ENCODE data around the gene FPGS. TPM values are rescaled to one million over a fixed set of nuclear protein-coding genes. Genes with fewer than 3 reads are reported as not detected.

The FPGS gene
- total RNA-seq, 2 experiments from 2014 or later = 79.8 to 80.4 TPM

GRCh38 chr9:127856094-127856728, 53.5 kb downstream of the FPGS start:
- peaks cover 26% of the 10 kb centered on the region for H3K4me1 Mint-ChIP-seq (ENCODE audit: low read depth)
- ChIA-PET CTCF (interaction anchor here (1.4 to 9.2 kb wide), 4 partner anchors 11 to 121 kb away, joined by 3 to 107 read pairs (median 6); partner anchors contain the start of gene TOR2A), POLR2A (interaction anchor here (0.9 to 2.8 kb wide), 5 partner anchors 9 to 298 kb away, joined by 3 to 8 read pairs (median 3); no protein-coding TSS in a partner anchor)
- H3K9me3 Mint-ChIP-seq = no peaks in the 10 kb centered on the region
- intact Hi-C loops (cut with micrococcal nuclease) = no loop called here
- no peak overlapping the region for H3K27ac Mint-ChIP-seq
- no peak for TF ChIP-seq CTCF (IDR thresholded peaks at IDR 0.05)
- H3K27me3 Mint-ChIP-seq = no peaks in the 10 kb centered on the region
- peaks cover 4% of the 10 kb centered on the region for H3K36me3 Mint-ChIP-seq (ENCODE audit: low read depth)
- H3K4me3 Mint-ChIP-seq = no peak overlapping the region
- ATAC-seq = no peak
- no peak for DNase-seq

DNA sequence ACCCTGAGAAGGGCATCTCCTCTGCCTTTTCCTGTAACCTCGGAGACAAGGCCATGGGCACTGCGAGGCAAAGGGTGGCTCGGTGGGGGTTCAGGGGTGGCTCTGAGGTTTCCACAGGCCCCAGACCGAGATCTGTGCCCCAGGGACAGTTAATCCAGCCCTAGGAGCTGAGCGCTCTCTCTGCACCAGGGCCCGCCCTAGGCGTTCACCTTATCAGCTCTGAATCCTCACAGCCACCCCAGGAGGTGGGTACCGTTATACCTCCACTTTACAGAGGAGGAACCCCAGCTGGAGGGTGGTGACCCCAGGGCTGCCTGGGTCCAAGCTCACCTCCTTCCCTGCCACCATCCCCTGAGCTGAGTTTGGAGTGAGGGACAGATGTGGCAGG, 54.0 kb downstream of the FPGS start:
- TF ChIP-seq CTCF (IDR thresholded peaks at IDR 0.05) = no peak
- ATAC-seq (no peak), DNase-seq (no peak)
- Mint-ChIP-seq H3K27me3 (no peaks in the 10 kb centered on the region), H3K4me1 (ENCODE audit: low read depth) (peaks cover 30% of the 10 kb centered on the region), H3K4me3 (no peak overlapping the region), H3K9me3 (no peaks in the 10 kb centered on the region), H3K36me3 (ENCODE audit: low read depth) (peaks cover 4% of the 10 kb centered on the region), H3K27ac (no peak overlapping the region)
- intact Hi-C loops (cut with micrococcal nuclease) = no loop called here
- ChIA-PET CTCF (interaction anchor here (2.7 to 9.2 kb wide), 2 partner anchors 10 to 122 kb away, joined by 9 to 107 read pairs; partner anchors contain the start of gene TOR2A), POLR2A (no interaction called here)

DNA sequence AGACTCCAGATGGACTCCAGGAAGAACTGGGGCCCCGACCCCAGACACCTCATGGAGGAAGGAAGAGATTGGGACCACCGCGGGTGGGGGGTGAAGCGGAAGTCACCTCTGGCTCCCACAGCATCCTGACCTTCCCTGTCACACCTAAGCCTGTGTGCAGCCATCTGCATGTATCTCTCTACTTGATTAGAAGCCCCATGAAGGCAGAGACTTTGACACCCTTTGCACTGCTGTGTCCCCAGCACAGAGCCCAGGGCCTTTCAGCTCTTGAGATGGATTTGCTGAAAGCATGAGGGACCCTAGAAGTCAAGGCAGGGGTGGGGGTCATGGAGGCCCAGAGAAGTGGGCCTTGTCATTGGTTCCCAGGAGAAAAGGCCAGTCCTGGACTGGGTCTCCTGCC, 54.6 kb downstream of the FPGS start:
- Mint-ChIP-seq H3K9me3 (no peaks in the 10 kb centered on the region), H3K27ac (no peak overlapping the region), H3K36me3 (ENCODE audit: low read depth) (peaks cover under 1% of the 10 kb centered on the region), H3K4me1 (ENCODE audit: low read depth) (peaks cover 31% of the 10 kb centered on the region), H3K27me3 (no peaks in the 10 kb centered on the region), H3K4me3 (no peak overlapping the region)
- intact Hi-C loops (cut with micrococcal nuclease) = no loop called here
- DNase-seq (no peak), ATAC-seq (no peak)
- POLR2A ChIA-PET = no interaction called here
- CTCF ChIA-PET = interaction anchor here (9.2 kb wide), 1 partner anchor 10 kb away, joined by 107 read pairs; no protein-coding TSS in a partner anchor
- TF ChIP-seq CTCF (IDR thresholded peaks at IDR 0.05) = no peak

GRCh38 chr9:127858041-127858512, 55.4 kb downstream of the FPGS start:
- intact Hi-C loops (cut with micrococcal nuclease) = no loop called here
- no peaks in the 10 kb centered on the region for H3K27me3 Mint-ChIP-seq
- ChIA-PET POLR2A (no interaction called here), CTCF (interaction anchor here (9.2 kb wide), 1 partner anchor 9 kb away, joined by 107 read pairs; no protein-coding TSS in a partner anchor)
- no peak for ATAC-seq
- H3K27ac Mint-ChIP-seq = no peak overlapping the region
- DNase-seq = no peak
- no peak overlapping the region for H3K4me3 Mint-ChIP-seq
- TF ChIP-seq CTCF (IDR thresholded peaks at IDR 0.05) = no peak
- no peaks in the 10 kb centered on the region for H3K36me3 Mint-ChIP-seq (ENCODE audit: low read depth)
- no peaks in the 10 kb centered on the region for H3K9me3 Mint-ChIP-seq
- H3K4me1 Mint-ChIP-seq (ENCODE audit: low read depth) = peaks cover 33% of the 10 kb centered on the region

- Mint-ChIP-seq H3K27me3 (no peaks in the 10 kb centered on the region), H3K9me3 (no peaks in the 10 kb centered on the region), H3K36me3 (ENCODE audit: low read depth) (no peaks in the 10 kb centered on the region), H3K4me3 (no peak overlapping the region), H3K4me1 (ENCODE audit: low read depth) (peaks cover 35% of the 10 kb centered on the region), H3K27ac (no peak overlapping the region)
- no peak for DNase-seq
- CTCF ChIA-PET = interaction anchor here (1.6 to 9.2 kb wide), 2 partner anchors 7 to 126 kb away, joined by 6 to 107 read pairs; partner anchors contain the start of gene TOR2A
- POLR2A ChIA-PET = interaction anchor here (0.5 to 1.0 kb wide), 3 partner anchors 10 to 68 kb away, joined by 3 read pairs; no protein-coding TSS in a partner anchor
- intact Hi-C loops (cut with micrococcal nuclease) = no loop called here
- TF ChIP-seq CTCF (IDR thresholded peaks at IDR 0.05) = no peak
- no peak for ATAC-seq
Measured at GRCh38 chr9:127860260-127860659, 57.6 kb downstream of the FPGS start.

All from activated CD8-positive, alpha-beta T cell treated with anti-CD3 and anti-CD28 coated beads for 36 hours (primary cell).